Activated T-cell treated with anti-CD3 and anti-CD28 coated beads for 24 hours (primary cell): ENCODE results near the gene POLR3G.

Experiments
- DNase-seq: peaks from one replicate; pipeline ENCODE4 v3.0.0-alpha.2; 2020; ENCODE audit warnings: low read depth

POLR3G gene

DNA sequence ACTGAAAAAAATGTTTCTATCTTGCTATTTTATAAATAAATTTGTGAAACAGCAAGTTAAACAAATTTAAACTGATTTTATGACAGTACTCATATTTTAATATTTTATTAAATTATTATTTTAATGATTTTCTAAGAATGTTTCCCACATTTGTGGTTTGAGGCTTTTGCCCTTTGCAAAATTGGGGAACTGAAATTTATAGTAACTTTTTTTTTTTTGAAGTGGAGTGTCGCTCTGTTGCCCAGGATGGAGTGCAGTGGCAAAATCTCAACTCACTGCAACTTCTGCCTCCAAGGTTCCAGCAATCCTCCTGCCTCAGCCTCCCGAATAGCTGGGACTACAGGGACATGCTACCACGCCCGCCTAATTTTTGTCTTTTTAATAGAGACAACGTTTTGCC lies 76.7 kb downstream of the POLR3G start:
- DNase-seq = no peak

DNA sequence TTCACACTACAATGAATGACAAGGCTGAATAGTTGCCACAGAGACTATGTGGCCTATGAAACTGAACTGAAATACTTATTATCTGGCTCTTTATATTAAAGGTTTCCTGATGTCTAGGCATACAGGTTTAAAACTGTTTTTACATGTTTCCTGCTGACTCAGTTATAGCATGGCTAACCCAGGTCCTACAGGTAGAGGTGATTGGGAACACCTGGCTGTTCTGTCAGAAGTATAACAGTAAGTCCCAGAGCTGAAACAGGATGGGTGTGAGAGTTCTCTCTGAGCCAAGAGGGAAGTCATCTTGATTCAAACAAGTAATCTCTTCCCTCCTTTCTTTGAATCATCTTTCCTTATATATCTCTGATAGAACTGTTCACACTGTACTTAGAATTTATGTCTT lies 79.0 kb downstream of the POLR3G start:
- no peak for DNase-seq

DNA sequence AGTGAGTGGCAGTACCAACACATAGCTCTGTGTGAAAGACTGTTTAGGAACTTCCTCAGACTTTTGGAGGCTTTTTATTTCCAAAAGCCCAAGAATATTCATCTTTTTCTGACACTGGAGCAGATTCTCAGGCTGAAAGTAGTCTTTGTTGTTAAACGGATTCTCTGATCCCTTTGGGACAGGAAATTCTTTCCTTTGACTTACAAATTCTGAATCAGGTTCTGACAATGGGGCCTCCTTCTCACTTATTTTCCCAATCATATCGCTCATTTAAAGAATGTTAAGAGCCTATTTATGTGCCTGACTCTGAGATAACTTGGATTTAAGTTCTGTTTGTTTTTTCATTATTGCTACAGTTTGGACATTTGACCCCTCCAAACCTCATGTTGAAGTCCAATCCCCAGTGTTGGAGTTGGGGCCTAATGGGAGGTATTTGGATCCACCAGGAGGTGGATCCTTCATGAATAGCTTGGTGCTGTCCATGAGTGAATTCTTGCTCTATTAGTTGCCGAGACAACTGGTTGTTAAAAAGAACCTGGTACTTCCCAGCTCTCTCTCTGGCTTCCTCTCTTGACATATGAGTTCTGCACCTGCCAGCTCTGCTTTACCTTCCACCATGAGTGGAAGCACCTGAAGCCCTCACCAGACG lies 79.8 kb downstream of the POLR3G start:
- no peak for DNase-seq

DNA sequence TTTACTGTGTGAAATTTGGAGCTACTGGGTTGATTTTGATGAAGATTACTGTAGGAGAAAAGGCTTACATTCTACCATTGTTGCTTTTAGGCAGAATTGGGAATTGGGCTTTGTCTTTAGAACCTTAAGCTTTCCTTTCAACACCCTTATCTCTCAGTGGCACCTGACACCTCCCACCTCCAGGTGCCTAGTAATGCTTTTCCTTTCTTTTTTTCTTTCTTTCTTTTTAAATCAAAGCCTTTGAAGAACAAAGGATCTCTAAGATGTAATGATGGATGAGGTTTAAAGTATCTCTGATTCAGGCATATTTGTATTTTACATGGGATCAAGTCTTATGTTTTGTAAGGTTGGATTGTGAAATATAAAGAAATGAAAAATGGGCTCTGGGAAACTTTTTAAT lies 81.0 kb downstream of the POLR3G start:
- no peak for DNase-seq

DNA sequence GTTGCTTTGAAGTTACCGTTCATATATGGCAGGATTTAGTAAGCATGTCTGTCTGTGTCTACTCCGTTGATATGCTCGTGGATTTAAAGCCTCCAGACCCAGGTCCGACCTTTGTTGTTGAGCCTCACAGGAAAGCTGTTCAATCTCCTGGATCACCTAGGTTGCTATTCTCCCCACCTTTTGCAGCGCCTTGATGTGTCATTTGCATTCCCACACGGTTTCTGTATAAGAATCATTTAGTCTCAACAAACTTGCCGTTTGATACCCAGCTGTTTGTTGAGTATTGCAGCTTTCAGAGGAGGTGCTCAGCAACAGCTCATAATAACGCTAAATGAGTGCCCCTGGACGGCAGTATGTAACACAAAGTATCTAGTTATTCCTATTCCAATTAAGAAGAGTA lies 82.7 kb downstream of the POLR3G start:
- DNase-seq = no peak

DNA sequence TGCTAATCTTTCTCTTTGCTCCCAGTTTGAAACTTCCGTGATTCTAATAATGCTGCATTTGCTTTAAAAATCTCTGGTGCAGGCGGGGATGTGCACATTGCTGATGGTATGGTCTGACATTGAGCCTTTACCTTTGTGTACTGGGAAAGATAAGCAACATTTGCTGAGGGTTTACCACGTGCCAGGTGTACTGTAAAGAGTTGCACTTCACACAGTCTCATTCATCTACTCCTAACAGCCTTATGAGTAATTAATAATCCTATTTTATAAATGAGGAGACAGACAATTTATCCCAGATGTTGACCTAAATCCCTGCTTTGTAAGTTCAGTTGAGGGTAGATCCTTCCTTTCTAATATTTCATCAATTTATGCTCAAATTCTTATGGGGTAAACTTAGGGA lies 83.2 kb downstream of the POLR3G start:
- DNase-seq = no peak

DNA sequence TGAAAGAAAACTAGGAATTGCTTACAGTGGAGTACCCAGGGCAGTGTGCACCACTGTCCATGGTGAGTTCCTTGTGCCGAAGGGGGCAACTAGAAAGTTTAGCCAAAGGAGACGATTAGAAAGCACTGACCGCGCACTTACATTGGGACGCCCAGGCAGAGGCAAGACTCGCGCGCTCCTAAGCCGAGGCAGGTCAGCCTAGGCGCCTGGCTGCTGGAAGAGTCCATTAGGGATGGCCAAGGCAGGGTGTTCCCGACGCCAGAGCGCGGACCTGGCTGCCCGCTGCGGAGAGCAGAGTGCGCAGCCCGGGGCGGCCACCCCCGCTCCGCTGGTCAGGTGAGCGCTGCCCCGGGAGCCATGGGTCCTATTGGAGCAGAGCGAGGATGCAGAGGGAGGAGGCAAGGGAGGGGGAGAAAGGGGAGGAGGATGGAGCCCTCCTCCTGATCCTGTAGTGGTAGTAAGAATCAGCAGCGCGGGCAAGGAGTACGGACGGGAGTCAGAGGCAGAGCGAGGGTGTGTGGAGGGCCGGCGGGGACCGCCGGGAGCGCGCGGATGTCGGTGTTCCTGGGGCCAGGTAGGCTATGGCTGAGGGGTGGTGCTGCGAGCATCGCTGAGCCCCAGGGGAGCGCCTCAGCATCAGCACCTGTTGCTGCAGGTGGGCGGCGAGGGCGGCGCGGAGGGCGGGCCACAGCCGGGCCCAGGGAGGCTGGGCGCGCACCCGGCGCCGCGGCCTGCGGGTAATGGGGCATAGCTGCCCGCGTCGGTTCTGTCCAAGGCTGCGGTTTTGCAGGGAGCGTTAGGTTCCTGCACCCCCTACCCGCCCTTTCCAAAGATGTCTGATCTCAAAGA lies 83.9 kb downstream of the POLR3G start, which contains the start of gene ADGRV1:
Gene ADGRV1 (plus strand): TSS at position 454 of the 849 bp plus-strand sequence. CDS start 99 bp downstream, at position 553.
- DNase-seq = no peak

DNA sequence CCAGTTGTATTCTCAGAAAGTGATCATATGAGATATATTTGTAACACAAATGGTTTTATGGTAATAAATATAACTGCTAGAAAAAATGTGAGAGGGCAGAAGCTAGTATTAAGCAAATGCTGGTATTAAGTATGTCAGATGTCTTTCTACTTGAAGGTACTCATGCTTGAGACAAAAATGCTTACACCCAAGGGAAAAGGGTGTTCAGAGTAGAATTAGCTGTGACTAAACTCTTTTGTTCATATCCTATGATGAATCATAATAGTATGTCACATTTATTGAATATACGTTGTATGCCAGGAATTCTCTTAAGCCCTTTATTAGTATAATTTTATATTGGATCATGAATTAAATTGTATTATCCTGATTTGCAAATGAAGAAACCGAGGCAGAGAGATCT lies 86.1 kb downstream of the POLR3G start:
- no peak for DNase-seq

DNA sequence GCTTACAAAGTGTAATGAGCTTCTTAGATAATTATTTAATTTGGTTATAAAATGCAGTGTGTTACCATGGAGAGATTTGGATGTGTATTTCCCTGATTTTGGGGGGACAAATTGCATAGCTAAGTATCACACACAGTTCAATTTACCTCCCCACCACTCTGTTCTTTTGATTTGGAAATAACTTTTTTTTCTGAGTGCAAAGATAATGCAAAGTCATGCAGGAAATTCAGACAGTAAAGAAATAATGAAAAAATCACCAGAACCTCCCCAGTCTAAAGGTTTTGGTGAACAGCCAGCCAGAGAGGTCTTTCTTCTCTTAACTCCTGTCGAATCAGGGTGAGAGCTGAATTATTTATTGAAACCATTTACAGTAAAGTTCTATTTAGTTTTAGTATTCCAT lies 87.1 kb downstream of the POLR3G start:
- DNase-seq = no peak

DNA sequence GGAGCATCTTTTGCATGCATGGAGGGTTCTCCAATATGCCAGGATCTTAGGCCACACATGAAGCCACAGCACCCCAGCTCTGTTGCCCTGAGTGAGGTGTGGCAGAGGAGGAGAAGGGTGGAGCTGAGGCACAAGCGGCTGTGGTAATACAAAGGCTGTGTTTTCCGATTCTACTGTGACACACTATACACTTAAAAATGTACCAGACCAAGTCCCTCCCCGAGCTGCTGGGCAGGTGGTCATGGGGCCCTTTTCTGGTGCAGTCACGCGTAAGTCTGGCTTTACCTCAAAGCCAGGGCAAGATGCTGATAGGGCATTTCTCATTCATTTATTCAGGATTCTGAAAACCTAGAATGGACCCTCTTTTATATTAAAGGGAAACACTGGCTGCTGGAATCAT lies 87.7 kb downstream of the POLR3G start:
- DNase-seq = no peak

DNA sequence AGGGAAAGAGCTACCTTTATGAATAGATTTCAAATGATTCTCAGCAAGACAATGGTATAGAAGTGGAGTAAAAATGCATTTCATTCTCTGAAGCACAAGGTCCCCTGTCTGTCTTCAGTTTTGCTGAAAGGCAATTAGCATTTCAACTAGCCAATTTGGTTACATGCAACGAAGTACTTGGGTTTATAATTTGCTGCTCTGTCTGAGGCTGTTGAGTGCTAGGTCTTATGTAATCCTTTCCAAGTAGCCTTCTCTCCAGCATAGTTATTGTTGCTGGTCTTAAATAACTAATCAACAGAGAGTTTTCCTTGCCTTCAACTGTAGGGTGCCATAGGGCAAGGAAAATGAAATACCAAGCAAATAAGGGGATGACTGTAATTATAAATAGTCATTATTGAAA lies 88.4 kb downstream of the POLR3G start:
- DNase-seq = no peak
